HL-60 (cell line): ENCODE measurements around the gene SIGLEC9.

Experiments
- DNase-seq, 2 experiments: peaks; one replicate each; pipeline ENCODE4 v3.0.0-alpha.2; 2010 to 2020; ENCODE audit warnings: low read depth in 1 of 2, low spot score in 1 of 2
- H3K27ac ChIP-seq: fragments of 250-450 bp; sonication (Bioruptor Pico); replicated peaks from 2 replicates; pipeline ENCODE4 v1.5.1; 2020; ENCODE audit warnings: mild to moderate bottlenecking, moderate library complexity
- H3K27me3 ChIP-seq: fragments of 250-450 bp; sonication (Bioruptor Pico); 2 replicates; pipeline ENCODE4 v1.5.1; 2021; ENCODE audit warnings: mild to moderate bottlenecking, moderate library complexity; ENCODE audit not compliant: insufficient read depth, poor library complexity, severe bottlenecking
- H3K4me3 ChIP-seq: replicated peaks from 2 replicates; pipeline ENCODE4 v1.5.1; 2011; ENCODE audit warnings: mild to moderate bottlenecking, control low read depth, low read length; ENCODE audit not compliant: insufficient read depth
- CTCF ChIP-seq: IDR thresholded peaks from one replicate; pipeline ENCODE4 v1.5.1; 2011; ENCODE audit warnings: low read length, control low read depth, inconsistent platforms; ENCODE audit not compliant: insufficient read depth
- GABPA ChIP-seq: IDR thresholded peaks from 2 replicates; pipeline ENCODE4 v1.6.1; 2012; ENCODE audit warnings: low read depth
- POLR2AphosphoS5 ChIP-seq: IDR thresholded peaks from 2 replicates; pipeline ENCODE4 v1.6.1; 2012; ENCODE audit warnings: low read depth
- SPI1 ChIP-seq: IDR thresholded peaks from 2 replicates; pipeline ENCODE4 v1.6.1; 2012; ENCODE audit warnings: low read depth, mild to moderate bottlenecking, borderline replicate concordance
- TF ChIP-seq, protein P1 (sequence below): IDR thresholded peaks from 2 replicates; pipeline ENCODE4 v1.6.1; 2012; ENCODE audit warnings: low read depth; ENCODE audit not compliant: insufficient replicate concordance

SIGLEC9 gene

GRCh38 chr19:51090471-51090870 lies 34.2 kb upstream of the SIGLEC9 start:
- no peaks in the 10 kb centered on the region for H3K27me3 ChIP-seq
- no peak overlapping the region for H3K27ac ChIP-seq
- no peak for DNase-seq
- no peak for TF ChIP-seq POLR2AphosphoS5
- no peak for TF ChIP-seq CTCF
- TF ChIP-seq, protein P1, sequence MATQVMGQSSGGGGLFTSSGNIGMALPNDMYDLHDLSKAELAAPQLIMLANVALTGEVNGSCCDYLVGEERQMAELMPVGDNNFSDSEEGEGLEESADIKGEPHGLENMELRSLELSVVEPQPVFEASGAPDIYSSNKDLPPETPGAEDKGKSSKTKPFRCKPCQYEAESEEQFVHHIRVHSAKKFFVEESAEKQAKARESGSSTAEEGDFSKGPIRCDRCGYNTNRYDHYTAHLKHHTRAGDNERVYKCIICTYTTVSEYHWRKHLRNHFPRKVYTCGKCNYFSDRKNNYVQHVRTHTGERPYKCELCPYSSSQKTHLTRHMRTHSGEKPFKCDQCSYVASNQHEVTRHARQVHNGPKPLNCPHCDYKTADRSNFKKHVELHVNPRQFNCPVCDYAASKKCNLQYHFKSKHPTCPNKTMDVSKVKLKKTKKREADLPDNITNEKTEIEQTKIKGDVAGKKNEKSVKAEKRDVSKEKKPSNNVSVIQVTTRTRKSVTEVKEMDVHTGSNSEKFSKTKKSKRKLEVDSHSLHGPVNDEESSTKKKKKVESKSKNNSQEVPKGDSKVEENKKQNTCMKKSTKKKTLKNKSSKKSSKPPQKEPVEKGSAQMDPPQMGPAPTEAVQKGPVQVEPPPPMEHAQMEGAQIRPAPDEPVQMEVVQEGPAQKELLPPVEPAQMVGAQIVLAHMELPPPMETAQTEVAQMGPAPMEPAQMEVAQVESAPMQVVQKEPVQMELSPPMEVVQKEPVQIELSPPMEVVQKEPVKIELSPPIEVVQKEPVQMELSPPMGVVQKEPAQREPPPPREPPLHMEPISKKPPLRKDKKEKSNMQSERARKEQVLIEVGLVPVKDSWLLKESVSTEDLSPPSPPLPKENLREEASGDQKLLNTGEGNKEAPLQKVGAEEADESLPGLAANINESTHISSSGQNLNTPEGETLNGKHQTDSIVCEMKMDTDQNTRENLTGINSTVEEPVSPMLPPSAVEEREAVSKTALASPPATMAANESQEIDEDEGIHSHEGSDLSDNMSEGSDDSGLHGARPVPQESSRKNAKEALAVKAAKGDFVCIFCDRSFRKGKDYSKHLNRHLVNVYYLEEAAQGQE, result no peak
- no peak for TF ChIP-seq GABPA
- H3K4me3 ChIP-seq, result no peak overlapping the region

- H3K27me3 ChIP-seq, result no peaks in the 10 kb centered on the region
- no peak for DNase-seq
- TF ChIP-seq CTCF, result no peak
- no peak for TF ChIP-seq GABPA
- TF ChIP-seq POLR2AphosphoS5, result no peak
- TF ChIP-seq, protein P1, result no peak
- TF ChIP-seq SPI1, result no peak
- H3K27ac ChIP-seq, result no peak overlapping the region
- H3K4me3 ChIP-seq, result no peak overlapping the region
Observed at GRCh38 chr19:51091126-51091525, 33.6 kb upstream of the SIGLEC9 start.

DNA sequence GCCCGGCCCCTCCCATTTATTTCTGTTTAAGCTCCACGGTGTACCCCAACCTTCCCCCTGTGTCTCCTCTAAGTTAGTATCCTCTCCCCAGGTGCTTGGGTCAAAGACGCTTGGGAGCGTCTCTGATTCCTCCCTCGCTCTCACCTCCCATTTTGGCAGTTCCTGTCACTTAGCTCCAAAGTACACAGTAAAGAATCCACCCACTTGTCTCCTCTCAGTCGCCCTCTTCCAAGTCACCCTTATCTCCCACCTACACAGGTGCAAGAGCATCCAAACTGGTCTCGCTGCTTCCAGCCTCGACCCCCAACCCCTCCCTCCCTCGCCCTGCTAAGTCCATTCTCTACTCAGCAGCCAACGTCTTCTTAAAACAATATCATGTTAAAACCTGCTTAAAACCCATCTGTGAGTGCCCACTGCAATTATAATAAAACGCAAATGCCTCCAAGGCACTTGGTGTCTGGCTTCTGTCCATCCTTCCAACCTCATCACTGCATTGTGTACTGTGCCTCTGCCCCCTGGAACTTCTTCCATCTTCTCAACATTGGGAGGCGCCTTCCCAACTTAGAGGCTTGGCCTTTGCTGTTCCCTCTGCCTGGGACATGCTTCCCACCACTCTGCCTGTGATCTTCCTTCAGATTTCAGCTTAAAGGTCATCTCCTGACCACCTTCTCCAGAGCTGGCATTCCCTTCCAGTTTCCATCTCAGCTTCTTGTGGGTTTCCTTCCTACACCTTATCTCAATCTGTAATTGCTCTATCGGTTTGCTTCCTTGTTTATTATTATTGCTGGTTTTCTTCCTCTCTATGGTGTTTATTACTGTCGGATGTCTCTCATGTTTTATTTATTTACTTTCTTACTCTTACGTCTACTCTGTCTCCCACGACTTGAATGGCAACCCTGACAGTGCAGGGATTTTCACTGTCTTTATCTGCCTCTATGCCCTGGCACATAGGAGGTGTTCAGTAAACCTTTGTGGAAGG lies 32.5 kb upstream of the SIGLEC9 start:
- no peak overlapping the region for H3K27ac ChIP-seq
- H3K4me3 ChIP-seq, result no peak overlapping the region
- TF ChIP-seq GABPA (no peak), POLR2AphosphoS5 (no peak), CTCF (no peak), SPI1 (no peak)
- TF ChIP-seq, protein P1, result no peak
- H3K27me3 ChIP-seq, result no peaks in the 10 kb centered on the region
- no peak for DNase-seq
